HG03575 (cell line): ENCODE measurements around the gene METTL22.

Experiments used
- ATAC-seq: cut with Tn5 transposase; IDR thresholded peaks from one replicate; pipeline ENCODE4 v1.9.1; 2021; ENCODE audit not compliant: unreplicated experiment, insufficient number of reproducible peaks, low FRiP score; ENCODE audit errors: extremely low read depth

The METTL22 gene

GRCh38 chr16:8590811-8591210, 30.7 kb upstream of the METTL22 start:
- ATAC-seq, result no peak

GRCh38 chr16:8591451-8591850, 30.0 kb upstream of the METTL22 start:
- ATAC-seq, result no peak

GRCh38 chr16:8594149-8594666, 27.3 kb upstream of the METTL22 start:
- no peak for ATAC-seq

GRCh38 chr16:8595783-8596182, 25.7 kb upstream of the METTL22 start:
- no peak for ATAC-seq

- ATAC-seq, result no peak
Observed at GRCh38 chr16:8596581-8596980, 24.9 kb upstream of the METTL22 start.

GRCh38 chr16:8600144-8600775, 21.2 kb upstream of the METTL22 start:
- ATAC-seq, result no peak

- ATAC-seq, result no peak
Observed at GRCh38 chr16:8605554-8605953, 15.9 kb upstream of the METTL22 start.

- ATAC-seq, result no peak
Observed at GRCh38 chr16:8607214-8607613, 14.3 kb upstream of the METTL22 start.

- ATAC-seq, result no peak
Observed at GRCh38 chr16:8611122-8611521, 10.4 kb upstream of the METTL22 start.

GRCh38 chr16:8611886-8612600, 9.5 kb upstream of the METTL22 start:
- no peak for ATAC-seq

GRCh38 chr16:8614435-8615029, 7.0 kb upstream of the METTL22 start:
- ATAC-seq, result no peak

- ATAC-seq, result no peak
Observed at GRCh38 chr16:8619671-8620370, 1.7 kb upstream of the METTL22 start.

- no peak for ATAC-seq
Observed at GRCh38 chr16:8620535-8620934, 963 bp upstream of the METTL22 start.

- ATAC-seq, result no peak
Observed at GRCh38 chr16:8621222-8621571, 301 bp upstream of the METTL22 start.

- ATAC-seq, result no peak
Observed at GRCh38 chr16:8622315-8622656, 788 bp downstream of the METTL22 start.

- no peak for ATAC-seq
Observed at GRCh38 chr16:8623634-8624033, 2.1 kb downstream of the METTL22 start.

GRCh38 chr16:8625491-8626087, 4.1 kb downstream of the METTL22 start:
- no peak for ATAC-seq

GRCh38 chr16:8626946-8627345, 5.4 kb downstream of the METTL22 start:
- ATAC-seq, result no peak

- ATAC-seq, result no peak
Observed at GRCh38 chr16:8627456-8627855, 6.0 kb downstream of the METTL22 start.
